VCaP (cell line): ENCODE results near the gene ARMH3.

Experiments used
- H3K27ac ChIP-seq: fragments of 450-650 bp; 2 replicates; pipeline ENCODE4 v1.5.1; 2017
- CTCF ChIP-seq: fragments of 450-650 bp; conservative IDR thresholded peaks from 2 replicates; pipeline ENCODE4 v1.5.1; 2017; ENCODE audit warnings: mild to moderate bottlenecking, moderate library complexity

The ARMH3 gene

GRCh38 chr10:102065561-102066398, 9.8 kb upstream of the ARMH3 start:
- TF ChIP-seq CTCF: no peak
- H3K27ac ChIP-seq: peak overlapping the region; percentile 85

- 0 out of 2 replicates have a peak, but pooled peaks have one; percentile 22 for TF ChIP-seq CTCF
- peak within 1 kb of the TSS; percentile 85 for H3K27ac ChIP-seq
These were observed 9.0 kb upstream of the ARMH3 start, which contains the start of gene HPS6 for GRCh38 chr10:102064868-102065560. Gene HPS6, plus strand, starts transcription at chr10:102065349. Its CDS starts 126 bp downstream, at chr10:102065475.

GRCh38 chr10:102064503-102064867, 8.5 kb upstream of the ARMH3 start:
- TF ChIP-seq CTCF: no peak

GRCh38 chr10:102059987-102060386, 4.0 kb upstream of the ARMH3 start:
- TF ChIP-seq CTCF: no peak
- no peak overlapping the region for H3K27ac ChIP-seq

More at GRCh38 chr10:102064503-102064867, 8.5 kb upstream of the ARMH3 start:
- H3K27ac ChIP-seq: peak overlapping the region; percentile 85

- H3K27ac ChIP-seq: peak overlapping the region; percentile 91
These were observed 909 bp downstream of the ARMH3 start for GRCh38 chr10:102054881-102055646.

GRCh38 chr10:102046095-102046494, 9.9 kb downstream of the ARMH3 start:
- H3K27ac ChIP-seq: no peak overlapping the region
- TF ChIP-seq CTCF: no peak

GRCh38 chr10:102045292-102045691, 10.7 kb downstream of the ARMH3 start:
- TF ChIP-seq CTCF: no peak

More at GRCh38 chr10:102045292-102045691, 10.7 kb downstream of the ARMH3 start:
- no peak overlapping the region for H3K27ac ChIP-seq
